ENCODE measurements around the gene RARRES2.

DNA sequence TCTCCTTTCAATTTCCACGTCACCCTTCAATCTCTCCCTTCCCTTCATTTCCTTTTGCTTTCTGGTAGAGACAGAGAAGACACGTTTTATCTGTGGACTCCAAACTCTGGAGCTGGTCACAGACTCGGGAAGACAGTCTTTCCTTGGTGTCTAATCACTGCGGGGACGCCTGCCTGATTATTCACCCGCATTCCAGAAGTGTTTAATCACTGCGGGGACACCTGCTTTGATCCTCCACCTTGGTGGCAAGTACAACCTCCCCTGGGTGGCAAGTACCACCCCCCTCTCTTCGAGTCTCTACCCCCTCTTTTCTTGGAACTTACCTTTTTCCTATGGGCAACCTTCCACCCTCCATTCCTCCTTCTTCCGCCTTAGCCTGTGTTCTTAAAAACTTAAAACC lies 33.5 kb downstream of the RARRES2 start:
- no peak for TF ChIP-seq ISL1 (CRISPR knock-in tag; IDR thresholded peaks at IDR 0.05)
- TF ChIP-seq, protein P1, sequence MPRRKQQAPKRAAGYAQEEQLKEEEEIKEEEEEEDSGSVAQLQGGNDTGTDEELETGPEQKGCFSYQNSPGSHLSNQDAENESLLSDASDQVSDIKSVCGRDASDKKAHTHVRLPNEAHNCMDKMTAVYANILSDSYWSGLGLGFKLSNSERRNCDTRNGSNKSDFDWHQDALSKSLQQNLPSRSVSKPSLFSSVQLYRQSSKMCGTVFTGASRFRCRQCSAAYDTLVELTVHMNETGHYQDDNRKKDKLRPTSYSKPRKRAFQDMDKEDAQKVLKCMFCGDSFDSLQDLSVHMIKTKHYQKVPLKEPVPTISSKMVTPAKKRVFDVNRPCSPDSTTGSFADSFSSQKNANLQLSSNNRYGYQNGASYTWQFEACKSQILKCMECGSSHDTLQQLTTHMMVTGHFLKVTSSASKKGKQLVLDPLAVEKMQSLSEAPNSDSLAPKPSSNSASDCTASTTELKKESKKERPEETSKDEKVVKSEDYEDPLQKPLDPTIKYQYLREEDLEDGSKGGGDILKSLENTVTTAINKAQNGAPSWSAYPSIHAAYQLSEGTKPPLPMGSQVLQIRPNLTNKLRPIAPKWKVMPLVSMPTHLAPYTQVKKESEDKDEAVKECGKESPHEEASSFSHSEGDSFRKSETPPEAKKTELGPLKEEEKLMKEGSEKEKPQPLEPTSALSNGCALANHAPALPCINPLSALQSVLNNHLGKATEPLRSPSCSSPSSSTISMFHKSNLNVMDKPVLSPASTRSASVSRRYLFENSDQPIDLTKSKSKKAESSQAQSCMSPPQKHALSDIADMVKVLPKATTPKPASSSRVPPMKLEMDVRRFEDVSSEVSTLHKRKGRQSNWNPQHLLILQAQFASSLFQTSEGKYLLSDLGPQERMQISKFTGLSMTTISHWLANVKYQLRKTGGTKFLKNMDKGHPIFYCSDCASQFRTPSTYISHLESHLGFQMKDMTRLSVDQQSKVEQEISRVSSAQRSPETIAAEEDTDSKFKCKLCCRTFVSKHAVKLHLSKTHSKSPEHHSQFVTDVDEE (CRISPR knock-in tag; IDR thresholded peaks at IDR 0.05) = no peak
- TF ChIP-seq, protein P2, sequence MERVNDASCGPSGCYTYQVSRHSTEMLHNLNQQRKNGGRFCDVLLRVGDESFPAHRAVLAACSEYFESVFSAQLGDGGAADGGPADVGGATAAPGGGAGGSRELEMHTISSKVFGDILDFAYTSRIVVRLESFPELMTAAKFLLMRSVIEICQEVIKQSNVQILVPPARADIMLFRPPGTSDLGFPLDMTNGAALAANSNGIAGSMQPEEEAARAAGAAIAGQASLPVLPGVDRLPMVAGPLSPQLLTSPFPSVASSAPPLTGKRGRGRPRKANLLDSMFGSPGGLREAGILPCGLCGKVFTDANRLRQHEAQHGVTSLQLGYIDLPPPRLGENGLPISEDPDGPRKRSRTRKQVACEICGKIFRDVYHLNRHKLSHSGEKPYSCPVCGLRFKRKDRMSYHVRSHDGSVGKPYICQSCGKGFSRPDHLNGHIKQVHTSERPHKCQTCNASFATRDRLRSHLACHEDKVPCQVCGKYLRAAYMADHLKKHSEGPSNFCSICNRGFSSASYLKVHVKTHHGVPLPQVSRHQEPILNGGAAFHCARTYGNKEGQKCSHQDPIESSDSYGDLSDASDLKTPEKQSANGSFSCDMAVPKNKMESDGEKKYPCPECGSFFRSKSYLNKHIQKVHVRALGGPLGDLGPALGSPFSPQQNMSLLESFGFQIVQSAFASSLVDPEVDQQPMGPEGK (CRISPR knock-in tag; IDR thresholded peaks at IDR 0.05; ENCODE audit: borderline replicate concordance) = no peak
- TF ChIP-seq, protein P3, sequence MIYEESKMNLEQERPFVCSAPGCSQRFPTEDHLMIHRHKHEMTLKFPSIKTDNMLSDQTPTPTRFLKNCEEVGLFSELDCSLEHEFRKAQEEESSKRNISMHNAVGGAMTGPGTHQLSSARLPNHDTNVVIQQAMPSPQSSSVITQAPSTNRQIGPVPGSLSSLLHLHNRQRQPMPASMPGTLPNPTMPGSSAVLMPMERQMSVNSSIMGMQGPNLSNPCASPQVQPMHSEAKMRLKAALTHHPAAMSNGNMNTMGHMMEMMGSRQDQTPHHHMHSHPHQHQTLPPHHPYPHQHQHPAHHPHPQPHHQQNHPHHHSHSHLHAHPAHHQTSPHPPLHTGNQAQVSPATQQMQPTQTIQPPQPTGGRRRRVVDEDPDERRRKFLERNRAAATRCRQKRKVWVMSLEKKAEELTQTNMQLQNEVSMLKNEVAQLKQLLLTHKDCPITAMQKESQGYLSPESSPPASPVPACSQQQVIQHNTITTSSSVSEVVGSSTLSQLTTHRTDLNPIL (CRISPR knock-in tag; IDR thresholded peaks at IDR 0.05; ENCODE audit: low read depth) = no peak

Measured in SK-N-SH treated with all-trans-retinoic acid at 6 μM for 48 hours (cell line).